Measurements from ENCODE around the gene FCGR2B. TPM values are rescaled to one million over a fixed set of nuclear protein-coding genes. Genes with fewer than 3 reads are reported as not detected.

Gene FCGR2B
- total and polyA plus RNA-seq, 7 donors, result 1.2 to 11.3 (median 3.0) TPM

- Histone ChIP-seq H3K36me3 (ENCODE audit: insufficient read depth in 1 of 2, low read depth in 1 of 2) (no peaks in the 10 kb centered on the region), H3K27ac (no peak overlapping the region), H3K27me3 (ENCODE audit: insufficient read depth in 3 of 3, low read length in 2 of 3) (no peaks in the 10 kb centered on the region), H3K4me1 (peaks cover 17% of the 10 kb centered on the region), H3K9me3 (no peaks in the 10 kb centered on the region), H3K4me3 (no peak overlapping the region)
- WGBS, 3 donors, result 69 to 93% (median 83%) methylated on average over 4 of the region's 4 CpGs
- TF ChIP-seq CTCF (IDR thresholded peaks at IDR 0.05), result no peak
- no peak for ATAC-seq
- intact Hi-C loops (cut with DNase I), result no loop called here
- no peak for DNase-seq
Measured at GRCh38 chr1:161705537-161705936, 42.6 kb downstream of the FCGR2B start.

GRCh38 chr1:161706113-161706481 is 43.2 kb downstream of the FCGR2B start:
- no peaks in the 10 kb centered on the region for H3K36me3 ChIP-seq (ENCODE audit: insufficient read depth in 1 of 2, low read depth in 1 of 2)
- ATAC-seq, result peak; percentile 29 to 46 (median 32)
- no peaks in the 10 kb centered on the region for H3K9me3 ChIP-seq
- H3K4me3 ChIP-seq, result no peak overlapping the region
- H3K27me3 ChIP-seq (ENCODE audit: insufficient read depth in 3 of 3, low read length in 2 of 3), result no peaks in the 10 kb centered on the region
- intact Hi-C loops (cut with DNase I), result no loop called here
- peak overlapping the region; percentile 80 for H3K27ac ChIP-seq
- WGBS, 3 donors, result 34 to 47% (median 40%) methylated on average over 3 of the region's 3 CpGs
- TF ChIP-seq CTCF (IDR thresholded peaks at IDR 0.05), result no peak
- peaks cover 17% of the 10 kb centered on the region for H3K4me1 ChIP-seq
- no peak for DNase-seq

- Histone ChIP-seq H3K4me3 (no peak within 1 kb of the TSS), H3K27me3 (ENCODE audit: insufficient read depth in 3 of 3, low read length in 2 of 3) (peaks cover 0 to under 1% (median 0%) of the 10 kb centered on the region in 3 donors), H3K36me3 (ENCODE audit: insufficient read depth in 1 of 2, low read depth in 1 of 2) (no peaks in the 10 kb centered on the region), H3K9me3 (no peaks in the 10 kb centered on the region), H3K27ac (peak within 1 kb of the TSS; percentile 80), H3K4me1 (peaks cover 17% of the 10 kb centered on the region)
- DNase-seq (no peak), ATAC-seq (peak; percentile 92 to 96 (median 96))
- 13 to 27% (median 19%) methylated on average over 4 of the region's 4 CpGs for WGBS, 3 donors
- intact Hi-C loops (cut with DNase I), result no loop called here
- no peak for TF ChIP-seq CTCF (IDR thresholded peaks at IDR 0.05)
Measured at GRCh38 chr1:161706482-161707347, 43.8 kb downstream of the FCGR2B start, which contains the start of gene FCRLA. Gene FCRLA (plus strand): TSS chr1:161707229. CDS start chr1:161707265, 36 bp downstream.

GRCh38 chr1:161707503-161707902 is 44.6 kb downstream of the FCGR2B start:
- intact Hi-C loops (cut with DNase I), result no loop called here
- TF ChIP-seq CTCF (IDR thresholded peaks at IDR 0.05), result no peak
- Histone ChIP-seq H3K36me3 (ENCODE audit: insufficient read depth in 1 of 2, low read depth in 1 of 2) (no peaks in the 10 kb centered on the region), H3K9me3 (no peaks in the 10 kb centered on the region), H3K4me3 (no peak overlapping the region), H3K4me1 (peaks cover 17% of the 10 kb centered on the region), H3K27ac (no peak overlapping the region), H3K27me3 (ENCODE audit: insufficient read depth in 3 of 3, low read length in 2 of 3) (peaks cover 0 to 6% (median 0%) of the 10 kb centered on the region in 3 donors)
- WGBS, 3 donors, result 90 to 100% (median 94%) methylated on average over 2 of the region's 2 CpGs
- no peak for DNase-seq
- no peak for ATAC-seq
